CD4-positive, alpha-beta T cell (primary cell): ENCODE data around the gene CDK11B. TPM values are rescaled to one million over a fixed set of nuclear protein-coding genes. Genes with fewer than 3 reads are reported as not detected.

Source experiments
- ATAC-seq: fragments of 200-7000 bp; cut with Tn5 transposase; one replicate; pipeline ENCODE4 v1.10.0; 2022; ENCODE audit warnings: mild to moderate bottlenecking; ENCODE audit not compliant: poor library complexity
- CTCF ChIA-PET: fragments of 350-600 bp; sonication (Branson Sonifier 250); formaldehyde crosslinking; loops from one replicate; lab custom pipeline; 2021; ENCODE audit warnings: antibody characterized with exemption, inconsistent platforms; lab: Charles Lee
- POLR2A ChIA-PET: fragments of 350-600 bp; sonication (Branson Sonifier 250); formaldehyde crosslinking; loops from one replicate; lab custom pipeline; 2021; ENCODE audit warnings: antibody characterized with exemption, inconsistent platforms; lab: Charles Lee
- DNase-seq, 14 experiments: peaks; one replicate each; pipeline ENCODE4 v3.0.0-alpha.2; 2013 to 2020; ENCODE audit warnings: mixed read lengths in 2 of 14
- H3K27ac ChIP-seq, 2 donors: one replicate each; pipeline versions ENCODE4 v1.5.1 to v1.7.0; 2013; ENCODE audit warnings: low read length in 2 of 2, low read depth in 1 of 2, mild to moderate bottlenecking in 1 of 2
- H3K27me3 ChIP-seq, 2 experiments: 1 replicate in 1 of 2; 2 replicates in 1 of 2; pipeline versions ENCODE4 v1.6.1 to v1.7.0; 2013; ENCODE audit warnings: low read length in 2 of 2, control low read depth in 1 of 2, mild to moderate bottlenecking in 1 of 2, moderate library complexity in 1 of 2; ENCODE audit not compliant: insufficient read depth in 2 of 2, control insufficient read depth in 1 of 2
- H3K36me3 ChIP-seq: one replicate; pipeline ENCODE4 v1.6.1; 2013; ENCODE audit warnings: low read length, control low read depth; ENCODE audit not compliant: insufficient read depth
- H3K4me1 ChIP-seq: one replicate; pipeline ENCODE4 v1.6.1; 2013; ENCODE audit warnings: low read length, control low read depth; ENCODE audit not compliant: insufficient read depth
- H3K4me3 ChIP-seq: one replicate; pipeline ENCODE4 v1.5.1; 2013; ENCODE audit warnings: mild to moderate bottlenecking, low read length, moderate library complexity
- H3K9me3 ChIP-seq, 2 experiments: 1 replicate in 1 of 2; 2 replicates in 1 of 2; pipeline versions ENCODE4 v1.6.1 to v1.7.0; 2013; ENCODE audit warnings: low read length in 2 of 2, mild to moderate bottlenecking in 2 of 2, control low read depth in 1 of 2, moderate library complexity in 1 of 2; ENCODE audit not compliant: control insufficient read depth in 1 of 2, insufficient read depth in 1 of 2
- H3K27ac Mint-ChIP-seq: one replicate; pipeline ENCODE4 v1.8.0; 2020; ENCODE audit warnings: mixed read lengths
- H3K27me3 Mint-ChIP-seq: one replicate; pipeline ENCODE4 v1.8.0; 2021; ENCODE audit warnings: mixed read lengths
- H3K36me3 Mint-ChIP-seq: one replicate; pipeline ENCODE4 v1.8.0; 2021; ENCODE audit warnings: low read depth, mixed read lengths
- H3K4me1 Mint-ChIP-seq: one replicate; pipeline ENCODE4 v1.8.0; 2021; ENCODE audit warnings: low read depth, mixed read lengths
- H3K4me3 Mint-ChIP-seq: one replicate; pipeline ENCODE4 v1.8.0; 2020; ENCODE audit warnings: mild to moderate bottlenecking, mixed read lengths
- H3K9me3 Mint-ChIP-seq: one replicate; pipeline ENCODE4 v1.8.0; 2020; ENCODE audit warnings: mixed read lengths
- intact Hi-C, 2 experiments: fragments of 100-400 bp; cut with DNase I in 1 of 2; cut with micrococcal nuclease in 1 of 2; formaldehyde crosslinking; loops; one replicate each; pipeline versions ENCODE4 v1.15.1 to v1.9.0; 2023 to 2025; cut with DNase I, micrococcal nuclease
- total RNA-seq, 174 experiments: library from RNA in 2 of 174; stranded (reverse) in 2 of 174; gene quantifications; one replicate each; pipeline ENCODE4 v1.2.3 and lab custom pipeline; 2021 to 2026
- TF ChIP-seq, protein P1 (sequence below): fragments of 200-600 bp; IDR thresholded peaks from one replicate; pipeline ENCODE4 v1.8.0; 2022; ENCODE audit warnings: antibody characterized with exemption, mild to moderate bottlenecking

CDK11B gene
- total RNA-seq, 2 experiments from 2014 or later: 49.8 to 52.0 TPM

DNA sequence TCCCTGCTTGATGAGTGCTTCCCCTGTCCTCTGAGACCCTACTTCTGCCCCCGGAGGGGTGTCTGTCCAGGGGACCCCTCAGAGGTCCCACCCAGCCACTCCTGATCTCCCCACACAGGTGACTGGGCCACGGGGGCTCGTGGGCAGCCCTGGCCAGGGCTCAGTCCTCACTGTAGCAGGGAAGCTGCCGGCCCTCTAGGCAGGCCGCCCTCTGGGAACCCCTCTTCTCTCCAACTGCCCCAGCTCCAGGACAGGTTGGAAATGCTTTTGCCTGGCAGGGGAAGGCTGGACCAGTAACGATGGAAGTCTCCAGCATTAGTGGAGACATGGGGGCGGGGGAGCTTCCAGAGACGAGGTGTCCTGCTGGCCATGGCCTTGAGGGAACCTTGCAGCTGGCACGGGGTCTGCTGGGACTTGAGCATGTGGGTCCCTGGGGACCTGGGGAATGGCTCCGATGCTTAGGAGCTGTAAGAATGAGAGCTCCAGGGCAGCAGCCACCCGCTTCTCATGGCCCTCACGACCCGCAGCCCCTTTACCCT, 55.8 kb downstream of the CDK11B start:
- ATAC-seq (no peak), DNase-seq (peak in 1 of 14 experiments; percentile 14)
- peak overlapping the region; percentile 20 for H3K27ac Mint-ChIP-seq
- H3K9me3 Mint-ChIP-seq: no peaks in the 10 kb centered on the region
- POLR2A ChIA-PET: interaction anchor here (0.6 to 3.4 kb wide), 4 partner anchors 11 to 98 kb away, joined by 3 to 22 read pairs (median 5); partner anchors contain the start of gene MIB2
- no peaks in the 10 kb centered on the region for H3K36me3 Mint-ChIP-seq
- H3K4me3 Mint-ChIP-seq: no peak overlapping the region
- H3K27me3 Mint-ChIP-seq: no peaks in the 10 kb centered on the region
- Histone ChIP-seq H3K27ac (no peak overlapping the region), H3K9me3 (no peaks in the 10 kb centered on the region), H3K4me1 (peaks cover 34% of the 10 kb centered on the region), H3K36me3 (no peaks in the 10 kb centered on the region), H3K27me3 (no peaks in the 10 kb centered on the region), H3K4me3 (no peak overlapping the region)
- peaks cover 17% of the 10 kb centered on the region for H3K4me1 Mint-ChIP-seq
- TF ChIP-seq, protein P1, sequence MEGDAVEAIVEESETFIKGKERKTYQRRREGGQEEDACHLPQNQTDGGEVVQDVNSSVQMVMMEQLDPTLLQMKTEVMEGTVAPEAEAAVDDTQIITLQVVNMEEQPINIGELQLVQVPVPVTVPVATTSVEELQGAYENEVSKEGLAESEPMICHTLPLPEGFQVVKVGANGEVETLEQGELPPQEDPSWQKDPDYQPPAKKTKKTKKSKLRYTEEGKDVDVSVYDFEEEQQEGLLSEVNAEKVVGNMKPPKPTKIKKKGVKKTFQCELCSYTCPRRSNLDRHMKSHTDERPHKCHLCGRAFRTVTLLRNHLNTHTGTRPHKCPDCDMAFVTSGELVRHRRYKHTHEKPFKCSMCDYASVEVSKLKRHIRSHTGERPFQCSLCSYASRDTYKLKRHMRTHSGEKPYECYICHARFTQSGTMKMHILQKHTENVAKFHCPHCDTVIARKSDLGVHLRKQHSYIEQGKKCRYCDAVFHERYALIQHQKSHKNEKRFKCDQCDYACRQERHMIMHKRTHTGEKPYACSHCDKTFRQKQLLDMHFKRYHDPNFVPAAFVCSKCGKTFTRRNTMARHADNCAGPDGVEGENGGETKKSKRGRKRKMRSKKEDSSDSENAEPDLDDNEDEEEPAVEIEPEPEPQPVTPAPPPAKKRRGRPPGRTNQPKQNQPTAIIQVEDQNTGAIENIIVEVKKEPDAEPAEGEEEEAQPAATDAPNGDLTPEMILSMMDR: no peak
- intact Hi-C loops: no loop called here
- CTCF ChIA-PET: interaction anchor here (1.6 kb wide), 1 partner anchor 29 kb away, joined by 4 read pairs; no protein-coding TSS in a partner anchor

DNA sequence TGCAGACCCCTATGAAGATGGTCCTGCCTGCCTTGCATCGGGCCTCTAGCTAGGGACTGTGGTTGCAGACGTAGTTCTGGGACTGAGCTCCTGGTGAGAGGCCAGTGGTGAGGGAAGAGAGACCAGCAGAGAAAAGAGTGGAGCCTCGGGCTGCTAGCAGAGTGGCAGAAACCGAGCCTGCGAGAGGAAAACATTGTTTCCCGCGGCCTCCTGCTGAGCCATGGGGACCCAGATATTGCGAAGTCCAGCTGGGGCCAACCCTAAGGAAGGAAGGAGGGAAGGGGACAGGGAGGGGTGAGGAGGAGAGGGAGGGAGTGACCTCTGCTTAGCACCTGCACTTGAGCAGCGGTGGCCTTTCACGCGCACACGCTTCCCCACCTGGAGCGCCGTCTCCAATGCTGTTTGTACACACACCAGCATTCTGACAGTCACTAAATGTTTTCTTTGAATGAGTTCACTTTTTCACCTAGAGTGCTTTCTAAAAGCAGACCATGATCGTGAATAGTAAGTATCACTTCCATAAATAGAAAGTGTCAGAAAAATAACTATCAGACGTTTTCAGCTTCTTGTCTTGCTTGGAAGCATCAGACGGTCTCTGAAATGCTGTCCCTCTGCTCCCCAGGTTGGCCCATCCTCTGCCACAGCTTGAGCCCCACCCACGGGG, 56.4 kb downstream of the CDK11B start:
- Histone ChIP-seq H3K4me3 (no peak overlapping the region), H3K4me1 (peaks cover 35% of the 10 kb centered on the region), H3K36me3 (no peaks in the 10 kb centered on the region), H3K27me3 (no peaks in the 10 kb centered on the region), H3K27ac (no peak overlapping the region), H3K9me3 (no peaks in the 10 kb centered on the region)
- POLR2A ChIA-PET: interaction anchor here (0.6 to 3.4 kb wide), 3 partner anchors 12 to 98 kb away, joined by 3 to 22 read pairs (median 6); partner anchors contain the start of gene MIB2
- intact Hi-C loops: no loop called here
- H3K27ac Mint-ChIP-seq: peak overlapping the region; percentile 20
- no peaks in the 10 kb centered on the region for H3K9me3 Mint-ChIP-seq
- no peaks in the 10 kb centered on the region for H3K27me3 Mint-ChIP-seq
- no peaks in the 10 kb centered on the region for H3K36me3 Mint-ChIP-seq
- no peak overlapping the region for H3K4me3 Mint-ChIP-seq
- TF ChIP-seq, protein P1: no peak
- DNase-seq: peak in 1 of 14 experiments; percentile 20
- ATAC-seq: no peak
- peaks cover 17% of the 10 kb centered on the region for H3K4me1 Mint-ChIP-seq
- CTCF ChIA-PET: interaction anchor here (1.6 kb wide), 1 partner anchor 28 kb away, joined by 4 read pairs; no protein-coding TSS in a partner anchor

DNA sequence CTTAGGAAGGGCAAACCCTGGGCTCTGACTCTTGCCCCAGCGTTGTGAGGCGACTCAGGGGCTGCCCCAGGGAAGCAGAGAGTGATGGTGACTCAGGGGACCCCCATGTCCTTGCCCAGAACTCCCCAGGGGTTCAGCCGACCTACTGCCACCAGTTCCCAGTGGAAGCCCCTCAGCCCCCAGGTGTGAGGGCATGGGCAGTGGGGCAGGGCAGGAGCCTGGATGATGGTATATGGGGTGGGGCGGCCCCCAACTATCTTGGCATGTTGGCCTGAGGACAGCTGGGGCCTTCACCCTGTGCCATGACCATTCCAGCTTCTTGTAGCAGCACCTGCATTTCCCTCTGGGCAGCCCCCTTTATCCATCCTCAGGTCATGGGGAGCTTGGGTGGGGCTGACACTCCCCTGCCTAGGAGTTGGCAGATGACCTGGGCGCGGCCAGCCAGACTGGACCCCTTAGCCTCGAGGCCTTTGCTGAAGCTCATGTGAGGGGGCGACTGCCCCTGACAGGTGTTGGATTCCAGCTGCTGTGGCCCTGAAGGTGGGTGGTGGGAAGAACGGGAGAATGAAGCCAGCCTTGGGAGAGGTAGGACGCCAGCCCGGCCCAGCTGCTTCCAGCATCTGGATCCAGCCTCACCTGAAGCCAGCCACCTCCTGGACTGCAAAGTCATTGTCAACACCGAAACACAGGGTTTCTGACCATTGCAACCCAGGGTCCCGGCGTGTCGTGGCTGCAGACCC, 57.1 kb downstream of the CDK11B start:
- DNase-seq (peak in 1 of 14 experiments; percentile 16), ATAC-seq (no peak)
- no peaks in the 10 kb centered on the region for H3K9me3 ChIP-seq
- POLR2A ChIA-PET: interaction anchor here (1.8 to 3.4 kb wide), 2 partner anchors 13 to 28 kb away, joined by 4 to 22 read pairs; partner anchors contain the start of gene MIB2
- intact Hi-C loops: no loop called here
- peak overlapping the region; percentile 20 for H3K27ac Mint-ChIP-seq
- no peaks in the 10 kb centered on the region for H3K9me3 Mint-ChIP-seq
- peaks cover 10% of the 10 kb centered on the region for H3K4me1 Mint-ChIP-seq
- H3K4me1 ChIP-seq: peaks cover 28% of the 10 kb centered on the region
- TF ChIP-seq, protein P1: no peak
- H3K36me3 Mint-ChIP-seq: no peaks in the 10 kb centered on the region
- H3K4me3 ChIP-seq: no peak overlapping the region
- H3K27me3 ChIP-seq: peaks cover 0 to 4% of the 10 kb centered on the region in 2 experiments
- no peak overlapping the region for H3K27ac ChIP-seq
- no peaks in the 10 kb centered on the region for H3K27me3 Mint-ChIP-seq
- H3K4me3 Mint-ChIP-seq: no peak overlapping the region
- CTCF ChIA-PET: no interaction called here
- no peaks in the 10 kb centered on the region for H3K36me3 ChIP-seq
